Panc1 (cell line): ENCODE results near the gene NDUFB2. TPM values are rescaled to one million over a fixed set of nuclear protein-coding genes. Genes with fewer than 3 reads are reported as not detected.

Experiments used
- ATAC-seq: fragments of 200-7000 bp; cut with Tn5 transposase; 2 replicates; pipeline ENCODE4 v1.9.1; 2020; ENCODE audit warnings: mild to moderate bottlenecking, moderate library complexity
- BruUV-seq: library from RNA; stranded (reverse); fragments of 400-500 nt; replicated peaks from 2 replicates; lab custom pipeline; 2021; lab: Mats Ljungman, UMichigan
- CTCF ChIA-PET: fragments of 300-600 bp; sonication (Branson Sonifier 250); formaldehyde crosslinking; loops from one replicate; lab custom pipeline; 2022; ENCODE audit warnings: antibody characterized with exemption; lab: Charles Lee
- POLR2A ChIA-PET: fragments of 300-600 bp; sonication (Branson Sonifier 250); formaldehyde crosslinking; loops from one replicate; lab custom pipeline; 2022; ENCODE audit warnings: antibody characterized with exemption; lab: Charles Lee
- DNase-seq: peaks from one replicate; pipeline ENCODE4 v3.0.0-alpha.2; 2010; ENCODE audit warnings: low read depth, low spot score
- H3K27ac ChIP-seq: 2 replicates; pipeline ENCODE4 v1.5.1; 2011; ENCODE audit warnings: mild to moderate bottlenecking, low read length, inconsistent platforms
- H3K27me3 ChIP-seq: fragments of 200-500 bp; sonication (Bioruptor generic); 2 replicates; pipeline ENCODE4 v1.6.0; 2014; ENCODE audit warnings: low read length, inconsistent platforms; ENCODE audit not compliant: control insufficient read depth, insufficient read depth
- H3K36me3 ChIP-seq: fragments of 200-500 bp; sonication (Bioruptor generic); 2 replicates; pipeline ENCODE4 v1.5.1; 2014; ENCODE audit warnings: inconsistent platforms, mild to moderate bottlenecking, low read length, moderate library complexity; ENCODE audit not compliant: control insufficient read depth, insufficient read depth
- H3K4me1 ChIP-seq: 2 replicates; pipeline ENCODE4 v1.5.1; 2011; ENCODE audit warnings: inconsistent platforms, mild to moderate bottlenecking, low read length, moderate library complexity; ENCODE audit not compliant: control insufficient read depth, insufficient read depth
- H3K4me3 ChIP-seq, 2 experiments: 2 replicates each; pipeline ENCODE4 v1.5.1; 2011 to 2012; ENCODE audit warnings: low read depth in 2 of 2, low read length in 2 of 2, mild to moderate bottlenecking in 2 of 2, inconsistent platforms in 1 of 2, moderate library complexity in 1 of 2
- H3K9me3 ChIP-seq: fragments of 200-500 bp; sonication (Bioruptor generic); 2 replicates; pipeline ENCODE4 v1.5.1; 2014; ENCODE audit warnings: low read depth, mild to moderate bottlenecking, inconsistent platforms, low read length, moderate library complexity; ENCODE audit not compliant: control insufficient read depth, insufficient read depth
- POLR2AphosphoS5 ChIP-seq: IDR thresholded peaks from 2 replicates; pipeline ENCODE4 v1.6.1; 2012; ENCODE audit warnings: mild to moderate bottlenecking, low read depth, low read length, moderate library complexity
- SIN3A ChIP-seq: IDR thresholded peaks from 2 replicates; pipeline ENCODE4 v1.6.1; 2012; ENCODE audit warnings: low read depth, mild to moderate bottlenecking, low read length, moderate library complexity, borderline replicate concordance; ENCODE audit not compliant: insufficient read depth
- TCF7L2 ChIP-seq: IDR thresholded peaks from 2 replicates; pipeline ENCODE4 v1.6.1; 2011; ENCODE audit warnings: mild to moderate bottlenecking, low read depth, low read length, inconsistent platforms
- in situ Hi-C: cut with HindIII; loops from 2 replicates; pipeline ENCODE4 v1.10.0; 2016; ENCODE audit warnings: low sequenced_read_pairs, low pct_unique_long_range_greater_than_20kb
- intact Hi-C: fragments of 100-400 bp; cut with micrococcal nuclease; formaldehyde crosslinking; loops from one replicate; pipeline ENCODE4 v1.10.0; 2022; ENCODE audit not compliant: unreplicated experiment
- total RNA-seq: library from RNA; stranded (reverse); gene quantifications from one replicate; pipeline ENCODE4 v1.2.1, GENCODE V29; 2021; ENCODE audit not compliant: unreplicated experiment
- TF ChIP-seq, protein P1 (sequence below): fragments of 450-650 bp; IDR thresholded peaks from 2 replicates; pipeline ENCODE4 v1.5.1; 2017; ENCODE audit warnings: mild to moderate bottlenecking
- TF ChIP-seq, protein P2 (sequence below), 2 experiments: IDR thresholded peaks; 2 replicates each; pipeline ENCODE4 v1.6.1; 2011 to 2012; ENCODE audit warnings: low read depth in 2 of 2, control low read depth in 1 of 2, low read length in 1 of 2, mild to moderate bottlenecking in 1 of 2, moderate library complexity in 1 of 2; ENCODE audit not compliant: insufficient read depth in 1 of 2

Gene NDUFB2
- total RNA-seq, 1 experiment from 2014 or later, result 246 TPM

DNA sequence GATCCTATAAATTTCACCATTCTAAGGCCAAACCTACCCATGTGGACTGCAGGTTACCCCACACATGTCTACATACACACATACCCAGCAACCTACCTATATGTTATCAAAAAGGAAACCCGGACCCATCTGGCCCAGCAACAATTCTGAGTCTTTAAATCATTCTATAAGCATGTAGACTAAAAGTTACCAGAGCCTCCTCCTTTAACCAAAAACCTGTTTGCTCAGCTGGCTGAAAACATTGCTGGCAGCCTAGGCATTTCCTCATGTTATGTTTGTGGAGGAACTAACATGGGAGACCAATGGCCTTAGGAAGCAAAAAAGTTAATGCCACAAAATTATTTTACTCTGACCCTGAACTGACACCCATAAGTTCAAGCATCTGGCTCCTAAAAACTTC is 29.0 kb upstream of the NDUFB2 start:
- in situ Hi-C loops (no loop called here), intact Hi-C loops (no loop called here)
- Histone ChIP-seq H3K36me3 (no peaks in the 10 kb centered on the region), H3K27ac (no peak overlapping the region), H3K9me3 (no peaks in the 10 kb centered on the region), H3K4me3 (no peak overlapping the region), H3K27me3 (no peaks in the 10 kb centered on the region), H3K4me1 (no peaks in the 10 kb centered on the region)
- ATAC-seq (no peak), DNase-seq (no peak)
- no TSS peak for BruUV-seq
- ChIA-PET CTCF (no interaction called here), POLR2A (no interaction called here)
- TF ChIP-seq, protein P1, sequence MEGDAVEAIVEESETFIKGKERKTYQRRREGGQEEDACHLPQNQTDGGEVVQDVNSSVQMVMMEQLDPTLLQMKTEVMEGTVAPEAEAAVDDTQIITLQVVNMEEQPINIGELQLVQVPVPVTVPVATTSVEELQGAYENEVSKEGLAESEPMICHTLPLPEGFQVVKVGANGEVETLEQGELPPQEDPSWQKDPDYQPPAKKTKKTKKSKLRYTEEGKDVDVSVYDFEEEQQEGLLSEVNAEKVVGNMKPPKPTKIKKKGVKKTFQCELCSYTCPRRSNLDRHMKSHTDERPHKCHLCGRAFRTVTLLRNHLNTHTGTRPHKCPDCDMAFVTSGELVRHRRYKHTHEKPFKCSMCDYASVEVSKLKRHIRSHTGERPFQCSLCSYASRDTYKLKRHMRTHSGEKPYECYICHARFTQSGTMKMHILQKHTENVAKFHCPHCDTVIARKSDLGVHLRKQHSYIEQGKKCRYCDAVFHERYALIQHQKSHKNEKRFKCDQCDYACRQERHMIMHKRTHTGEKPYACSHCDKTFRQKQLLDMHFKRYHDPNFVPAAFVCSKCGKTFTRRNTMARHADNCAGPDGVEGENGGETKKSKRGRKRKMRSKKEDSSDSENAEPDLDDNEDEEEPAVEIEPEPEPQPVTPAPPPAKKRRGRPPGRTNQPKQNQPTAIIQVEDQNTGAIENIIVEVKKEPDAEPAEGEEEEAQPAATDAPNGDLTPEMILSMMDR, result no peak
- TF ChIP-seq POLR2AphosphoS5, result no peak
- TF ChIP-seq, protein P2, sequence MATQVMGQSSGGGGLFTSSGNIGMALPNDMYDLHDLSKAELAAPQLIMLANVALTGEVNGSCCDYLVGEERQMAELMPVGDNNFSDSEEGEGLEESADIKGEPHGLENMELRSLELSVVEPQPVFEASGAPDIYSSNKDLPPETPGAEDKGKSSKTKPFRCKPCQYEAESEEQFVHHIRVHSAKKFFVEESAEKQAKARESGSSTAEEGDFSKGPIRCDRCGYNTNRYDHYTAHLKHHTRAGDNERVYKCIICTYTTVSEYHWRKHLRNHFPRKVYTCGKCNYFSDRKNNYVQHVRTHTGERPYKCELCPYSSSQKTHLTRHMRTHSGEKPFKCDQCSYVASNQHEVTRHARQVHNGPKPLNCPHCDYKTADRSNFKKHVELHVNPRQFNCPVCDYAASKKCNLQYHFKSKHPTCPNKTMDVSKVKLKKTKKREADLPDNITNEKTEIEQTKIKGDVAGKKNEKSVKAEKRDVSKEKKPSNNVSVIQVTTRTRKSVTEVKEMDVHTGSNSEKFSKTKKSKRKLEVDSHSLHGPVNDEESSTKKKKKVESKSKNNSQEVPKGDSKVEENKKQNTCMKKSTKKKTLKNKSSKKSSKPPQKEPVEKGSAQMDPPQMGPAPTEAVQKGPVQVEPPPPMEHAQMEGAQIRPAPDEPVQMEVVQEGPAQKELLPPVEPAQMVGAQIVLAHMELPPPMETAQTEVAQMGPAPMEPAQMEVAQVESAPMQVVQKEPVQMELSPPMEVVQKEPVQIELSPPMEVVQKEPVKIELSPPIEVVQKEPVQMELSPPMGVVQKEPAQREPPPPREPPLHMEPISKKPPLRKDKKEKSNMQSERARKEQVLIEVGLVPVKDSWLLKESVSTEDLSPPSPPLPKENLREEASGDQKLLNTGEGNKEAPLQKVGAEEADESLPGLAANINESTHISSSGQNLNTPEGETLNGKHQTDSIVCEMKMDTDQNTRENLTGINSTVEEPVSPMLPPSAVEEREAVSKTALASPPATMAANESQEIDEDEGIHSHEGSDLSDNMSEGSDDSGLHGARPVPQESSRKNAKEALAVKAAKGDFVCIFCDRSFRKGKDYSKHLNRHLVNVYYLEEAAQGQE (IDR thresholded peaks at IDR 0.05; ENCODE audit: insufficient read depth in 1 of 2, low read depth in 2 of 2, low read length in 1 of 2), result no peak
- TF ChIP-seq SIN3A, result no peak
- no peak for TF ChIP-seq TCF7L2

DNA sequence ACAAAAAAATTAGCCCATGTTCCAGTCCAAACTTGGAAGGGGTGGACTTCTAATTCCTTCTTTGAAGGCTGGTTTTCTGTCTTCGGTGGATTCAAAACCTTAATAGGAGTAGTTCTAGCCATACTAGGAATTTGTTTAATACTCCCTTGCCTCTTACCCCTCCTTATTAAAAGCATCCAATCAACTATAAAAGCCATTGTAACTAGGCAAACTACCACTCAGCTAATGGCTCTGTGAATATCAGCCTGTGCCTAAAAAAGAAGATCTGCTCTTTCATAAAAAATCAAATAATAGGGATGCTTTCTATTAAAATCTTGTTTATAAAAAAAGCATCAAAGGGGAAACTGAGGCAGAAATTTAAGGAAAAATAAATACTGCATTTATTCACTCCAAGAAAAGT is 27.9 kb upstream of the NDUFB2 start:
- Histone ChIP-seq H3K27ac (no peak overlapping the region), H3K4me1 (no peaks in the 10 kb centered on the region; the same call in 1 of the 2 replicates), H3K36me3 (no peaks in the 10 kb centered on the region), H3K4me3 (no peak overlapping the region), H3K9me3 (no peaks in the 10 kb centered on the region), H3K27me3 (no peaks in the 10 kb centered on the region)
- intact Hi-C loops (no loop called here), in situ Hi-C loops (no loop called here)
- ChIA-PET POLR2A (no interaction called here), CTCF (no interaction called here)
- no peak for TF ChIP-seq TCF7L2
- TF ChIP-seq, protein P1, result no peak
- TF ChIP-seq, protein P2 (IDR thresholded peaks at IDR 0.05; ENCODE audit: insufficient read depth in 1 of 2, low read depth in 2 of 2, low read length in 1 of 2), result no peak
- TF ChIP-seq POLR2AphosphoS5, result no peak
- no peak for TF ChIP-seq SIN3A
- DNase-seq, result no peak
- BruUV-seq, result no TSS peak
- no peak for ATAC-seq
